GM21381 (cell line): ENCODE measurements around the gene NOSIP.

Source experiments
- ATAC-seq: cut with Tn5 transposase; IDR thresholded peaks from one replicate; pipeline ENCODE4 v1.9.1; 2021; ENCODE audit warnings: mild to moderate bottlenecking, moderate library complexity; ENCODE audit not compliant: unreplicated experiment

NOSIP gene

DNA sequence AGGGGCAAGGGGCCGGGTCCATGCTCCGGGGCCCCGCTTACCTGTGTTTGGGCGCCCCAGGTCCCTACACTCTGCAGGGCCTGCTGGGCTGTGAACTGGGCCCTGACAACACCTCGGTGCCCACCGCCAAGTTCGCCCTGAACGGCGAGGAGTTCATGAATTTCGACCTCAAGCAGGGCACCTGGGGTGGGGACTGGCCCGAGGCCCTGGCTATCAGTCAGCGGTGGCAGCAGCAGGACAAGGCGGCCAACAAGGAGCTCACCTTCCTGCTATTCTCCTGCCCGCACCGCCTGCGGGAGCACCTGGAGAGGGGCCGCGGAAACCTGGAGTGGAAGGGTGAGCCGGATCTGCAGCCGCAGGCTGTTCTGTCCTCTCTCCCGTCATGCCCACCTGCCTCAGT is 66.2 kb downstream of the NOSIP start:
- ATAC-seq, result no peak

GRCh38 chr19:49513746-49514118 is 66.6 kb downstream of the NOSIP start:
- ATAC-seq, result no peak

GRCh38 chr19:49512970-49513745 is 67.2 kb downstream of the NOSIP start:
- no peak for ATAC-seq

- no peak for ATAC-seq
Observed at GRCh38 chr19:49507803-49508494, 72.4 kb downstream of the NOSIP start.

DNA sequence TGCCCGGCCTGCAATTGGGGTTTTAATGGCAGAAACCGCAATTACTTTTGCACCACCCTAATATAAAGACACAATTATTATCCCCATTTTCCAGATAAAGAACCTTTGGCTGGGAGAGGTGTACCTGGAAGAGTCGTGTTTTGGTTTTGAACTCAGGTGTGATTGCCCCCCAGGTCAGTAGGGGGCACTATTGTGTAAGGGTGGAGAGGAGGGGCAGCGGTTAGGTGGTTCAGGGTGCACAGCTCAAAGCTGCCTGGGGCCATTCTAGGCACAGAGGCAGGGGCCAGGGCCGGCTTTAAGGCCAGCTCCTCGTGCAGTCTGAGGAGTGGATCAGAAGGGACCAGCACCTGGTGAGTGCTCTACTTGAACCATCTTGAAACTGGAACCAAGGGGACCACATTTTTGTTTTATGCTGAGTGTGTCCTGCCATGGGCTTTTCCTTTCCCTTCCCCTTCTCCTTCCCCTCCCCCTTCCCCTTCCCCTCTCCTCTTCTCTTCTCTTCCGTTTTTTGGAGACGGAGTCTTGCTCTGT is 73.7 kb downstream of the NOSIP start:
- ATAC-seq, result no peak
